NCI-H2227 (cell line): Measurements from ENCODE around the gene A3GALT2.

Source experiments
- DNase-seq: peaks from one replicate; lab custom pipeline; 2025; ENCODE audit not compliant: unreplicated experiment; lab: John Stamatoyannopoulos, UW

Gene A3GALT2

DNA sequence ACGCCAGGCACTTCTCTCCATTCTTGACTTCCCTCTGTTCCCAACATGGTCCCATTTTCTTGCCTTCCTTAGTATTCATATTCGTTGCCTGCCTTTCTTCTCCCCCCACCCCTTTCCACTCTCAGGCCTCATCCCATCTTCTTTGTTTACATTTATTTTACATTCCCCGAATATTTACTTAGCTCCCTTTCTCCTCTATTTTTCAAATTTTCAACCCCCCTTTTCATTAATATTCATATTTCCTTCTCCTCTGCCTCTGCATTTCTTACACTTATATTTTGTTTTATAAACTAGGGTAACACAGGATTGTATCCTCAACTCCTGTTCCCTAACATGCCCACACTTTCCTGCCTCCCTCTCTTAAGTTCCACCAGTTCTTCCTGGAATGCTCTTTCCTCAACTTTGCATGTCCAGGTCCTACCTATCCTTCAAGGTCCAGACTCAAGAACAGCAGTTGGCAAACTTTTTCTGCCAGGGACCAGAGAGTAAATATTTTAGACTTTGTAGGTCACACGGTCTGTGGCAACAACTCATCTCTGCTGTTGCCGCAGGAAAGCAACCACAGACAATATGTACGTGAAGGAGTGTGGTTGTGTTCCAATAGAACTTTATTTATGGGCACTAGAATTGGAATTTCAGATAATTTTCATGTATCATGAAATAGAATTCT lies 29.8 kb upstream of the A3GALT2 start:
- no peak for DNase-seq

DNA sequence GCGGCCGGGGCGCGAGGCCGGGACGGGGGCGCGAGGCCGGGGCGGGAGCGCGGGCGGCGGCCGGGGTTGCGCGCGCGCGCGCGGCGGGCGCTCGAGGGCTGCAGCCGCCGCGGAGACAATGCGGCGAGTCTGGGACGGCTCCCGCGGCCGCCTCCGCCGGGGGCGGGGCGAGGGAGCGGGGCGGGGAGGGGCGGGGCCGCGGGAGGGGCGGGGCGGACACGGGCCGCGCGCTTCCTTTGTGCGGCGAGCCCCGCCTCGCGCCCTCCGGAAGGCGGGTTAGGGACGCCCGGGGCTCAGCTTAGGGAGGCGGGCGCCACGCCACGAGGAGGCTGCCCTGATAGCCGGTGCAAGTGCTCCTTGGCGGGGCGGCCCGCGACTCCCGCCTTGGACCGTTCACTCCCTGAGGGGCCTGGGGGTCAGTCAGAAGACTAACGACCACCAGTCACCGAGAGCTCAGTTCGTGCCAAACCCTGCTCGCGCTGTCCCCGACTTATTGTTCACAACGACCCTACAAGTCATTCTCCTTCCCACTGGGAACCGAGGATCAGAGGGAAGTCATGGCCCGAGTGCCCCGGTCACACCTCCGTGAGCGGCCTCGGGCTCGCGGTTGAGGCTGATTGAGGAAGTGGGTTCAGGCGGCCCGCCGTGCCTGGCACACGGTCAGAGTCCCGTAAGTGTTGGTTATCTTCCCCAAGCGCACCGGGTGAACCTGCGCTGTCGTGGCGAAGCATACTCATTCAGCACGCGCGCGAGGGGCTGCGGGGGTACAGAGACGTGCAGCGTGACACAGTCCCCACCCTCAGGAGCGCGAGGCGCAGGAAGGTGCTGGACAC lies 29.1 kb upstream of the A3GALT2 start:
- peak; percentile 93 for DNase-seq

DNA sequence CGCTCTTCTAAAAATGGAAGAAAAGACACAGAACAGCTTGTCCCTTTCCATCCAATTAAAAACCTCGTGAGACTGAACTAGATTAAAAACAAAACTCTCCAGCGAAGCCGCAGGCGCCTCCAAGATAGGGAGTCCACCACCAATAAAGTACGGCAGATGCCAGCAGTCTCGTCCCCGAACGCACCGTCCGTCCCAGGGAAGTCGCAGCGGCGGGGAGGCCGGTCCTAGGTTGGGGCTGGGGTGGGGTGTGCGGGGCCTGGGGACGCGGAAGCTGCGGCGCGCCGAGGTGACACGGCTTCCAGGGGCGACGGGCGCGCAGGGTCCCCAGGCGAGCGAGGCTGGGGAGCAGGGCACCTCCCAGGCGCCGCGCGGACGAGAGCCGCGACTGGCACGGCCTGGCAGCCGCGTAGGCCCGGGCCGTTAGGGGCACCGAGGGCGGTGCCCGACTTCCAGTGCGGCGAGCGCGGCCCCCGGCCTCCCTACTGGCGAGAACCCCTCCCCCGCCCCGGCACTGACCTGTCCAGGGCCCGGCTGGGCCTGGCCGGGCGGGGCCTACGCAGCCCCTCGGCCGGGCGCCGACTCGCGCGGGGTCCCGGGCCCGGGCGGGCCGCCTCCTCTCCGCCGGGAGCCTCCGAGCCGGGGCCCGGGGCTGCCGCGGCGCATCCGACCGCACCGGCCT lies 28.3 kb upstream of the A3GALT2 start:
- peak; percentile 46 for DNase-seq

DNA sequence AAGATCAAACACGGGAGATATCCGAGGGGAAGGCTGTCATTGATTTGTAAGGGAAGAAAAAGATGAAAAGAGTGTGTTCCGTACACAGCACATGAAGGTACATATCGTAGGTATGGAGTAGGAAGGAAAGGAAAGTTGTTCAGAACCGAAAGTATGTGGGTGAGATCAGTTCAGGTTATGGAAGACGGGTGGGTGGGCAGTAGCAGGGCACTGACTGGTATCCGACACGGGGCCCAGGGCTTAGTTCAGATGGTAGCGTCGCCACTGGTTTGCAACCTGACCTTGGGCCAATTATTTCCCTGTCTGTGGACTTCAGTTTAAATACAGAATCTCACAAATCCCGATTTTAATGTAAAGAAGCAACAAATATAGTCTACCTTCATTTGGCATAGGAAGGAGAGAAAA lies 27.8 kb upstream of the A3GALT2 start:
- no peak for DNase-seq

DNA sequence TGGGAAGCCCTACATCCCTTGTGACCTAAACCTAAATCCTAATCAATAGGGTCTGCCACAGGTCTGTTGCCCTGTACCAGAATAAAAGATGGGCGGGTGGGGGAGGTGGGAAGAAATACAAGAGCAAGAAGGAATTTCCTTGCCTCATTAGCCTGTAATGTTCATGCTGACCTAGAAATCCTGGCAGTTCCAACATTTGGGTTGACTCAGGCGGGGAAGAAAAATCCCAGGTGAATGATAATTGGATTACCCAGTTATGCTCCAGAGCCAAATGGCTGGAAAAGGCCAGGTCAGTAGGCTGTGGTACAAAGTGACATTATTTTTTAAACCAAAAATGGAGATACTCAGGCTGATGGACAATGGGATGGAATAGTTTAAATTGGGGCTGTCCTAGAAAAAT lies 27.3 kb upstream of the A3GALT2 start:
- no peak for DNase-seq

DNA sequence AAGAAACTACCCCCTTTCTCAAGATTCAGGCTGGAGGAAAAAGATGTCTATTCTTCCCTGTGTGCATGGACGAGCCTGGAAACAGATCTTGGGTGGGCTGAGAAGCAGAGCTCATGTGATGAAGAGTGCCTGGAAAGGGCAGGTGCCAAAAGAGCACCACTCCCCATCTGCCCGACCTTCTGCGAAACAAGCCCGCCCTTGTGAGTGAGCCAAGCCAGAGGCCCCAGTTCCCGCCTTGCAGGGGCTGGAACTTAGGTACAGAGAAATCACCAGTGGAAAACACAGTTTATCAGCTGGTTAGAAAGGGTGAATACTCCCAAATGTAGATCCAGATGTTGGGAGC lies 26.7 kb upstream of the A3GALT2 start:
- DNase-seq: no peak

DNA sequence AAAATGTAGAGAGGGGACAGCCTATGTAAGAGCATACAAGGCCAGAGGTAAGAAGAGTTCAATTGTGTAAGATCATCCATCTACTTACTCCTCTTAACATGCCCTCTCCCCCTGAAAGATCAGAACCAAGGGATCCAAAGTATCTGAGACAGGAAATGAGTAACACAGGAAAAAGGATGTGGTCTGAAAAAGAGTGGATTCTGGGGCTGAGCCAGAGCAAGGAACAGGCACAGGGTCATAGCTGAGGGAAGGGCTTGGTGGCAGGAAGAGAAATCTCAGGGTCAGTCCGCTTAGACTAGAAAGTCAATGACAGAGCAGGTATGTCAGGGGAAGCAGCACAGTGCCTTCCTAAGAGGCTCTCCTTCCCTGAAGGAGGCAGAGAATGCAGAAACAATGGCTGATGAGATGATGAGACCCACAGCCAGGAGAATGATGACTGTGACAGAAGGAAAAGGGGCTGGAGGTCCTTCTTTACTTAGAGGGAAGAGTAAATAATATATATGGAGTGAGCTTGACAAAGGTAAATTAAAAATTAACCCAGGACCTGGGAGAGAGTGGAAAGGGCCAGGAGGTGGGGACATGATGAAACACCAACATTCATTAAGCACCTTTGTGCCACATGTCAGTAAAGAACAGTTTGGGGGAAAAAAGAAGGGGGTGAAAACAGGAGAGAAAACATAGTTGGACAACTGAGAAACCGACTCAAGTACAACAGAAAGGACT lies 26.2 kb upstream of the A3GALT2 start:
- no peak for DNase-seq

DNA sequence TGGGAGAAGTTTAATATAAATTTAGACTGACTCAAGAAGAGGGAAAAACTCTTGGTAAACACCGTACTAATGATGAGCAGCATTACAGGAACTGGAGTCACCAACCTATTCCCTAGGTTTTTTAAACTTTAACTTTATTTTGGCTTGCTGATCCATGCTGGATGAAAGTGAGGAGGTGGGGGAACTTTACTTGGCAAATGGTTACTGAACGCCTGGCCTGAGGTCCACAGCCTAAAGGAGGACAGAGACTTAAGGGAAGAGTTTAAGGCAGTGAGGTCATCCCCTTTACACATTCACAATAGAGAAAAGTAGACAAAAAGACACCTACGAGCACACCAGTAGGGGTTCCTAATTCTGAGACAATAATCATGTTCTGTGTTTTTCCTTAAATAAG lies 25.6 kb upstream of the A3GALT2 start:
- DNase-seq: no peak

DNA sequence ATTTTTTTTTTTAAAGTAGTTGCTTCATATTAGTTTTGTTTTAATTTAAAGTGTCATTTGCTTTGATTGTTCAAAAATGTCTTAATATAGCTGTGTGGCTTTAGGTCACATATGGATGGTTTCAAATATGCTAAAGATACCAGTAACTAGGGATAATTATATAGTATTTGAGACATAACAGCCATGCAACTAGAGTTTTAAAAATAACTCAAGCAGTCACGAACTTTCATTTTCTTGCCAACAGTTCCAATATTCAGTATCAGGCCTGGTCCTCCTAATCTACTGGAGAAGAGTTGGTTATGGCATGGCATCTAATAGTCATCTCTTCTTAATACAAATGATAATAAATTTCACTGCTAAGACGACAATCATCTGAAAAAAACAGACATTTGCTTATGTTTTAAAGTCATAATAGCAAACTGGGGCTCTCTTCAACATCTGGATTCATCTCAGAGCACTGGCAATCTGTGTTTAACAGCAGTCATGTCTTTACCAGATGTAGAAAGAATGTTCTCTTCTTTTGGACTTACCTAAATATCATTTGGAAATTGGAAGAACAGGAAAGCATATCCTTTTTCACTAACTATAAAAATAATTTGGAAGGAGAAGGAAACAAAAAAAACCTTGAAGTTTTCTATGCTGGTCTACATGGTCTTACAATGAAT lies 24.1 kb upstream of the A3GALT2 start:
- no peak for DNase-seq

DNA sequence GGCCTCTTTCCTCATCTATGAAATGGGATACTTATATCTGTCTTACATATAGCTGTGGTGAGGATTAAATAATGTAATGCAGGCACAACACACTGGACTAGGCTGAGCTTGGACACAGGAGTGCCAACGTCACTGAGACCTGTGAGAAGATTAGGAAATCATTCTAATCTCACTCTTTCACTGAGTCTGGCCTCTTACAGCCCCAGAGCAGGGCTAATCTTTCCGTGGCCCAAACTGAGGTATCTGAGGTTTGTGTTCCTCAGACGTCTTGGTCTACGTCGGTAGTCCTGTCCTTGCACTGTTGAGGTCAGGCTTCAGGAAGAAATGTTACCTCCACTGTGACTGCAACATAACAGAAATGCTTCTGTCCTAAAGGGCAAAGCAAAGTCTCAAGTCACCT lies 22.6 kb upstream of the A3GALT2 start:
- no peak for DNase-seq

DNA sequence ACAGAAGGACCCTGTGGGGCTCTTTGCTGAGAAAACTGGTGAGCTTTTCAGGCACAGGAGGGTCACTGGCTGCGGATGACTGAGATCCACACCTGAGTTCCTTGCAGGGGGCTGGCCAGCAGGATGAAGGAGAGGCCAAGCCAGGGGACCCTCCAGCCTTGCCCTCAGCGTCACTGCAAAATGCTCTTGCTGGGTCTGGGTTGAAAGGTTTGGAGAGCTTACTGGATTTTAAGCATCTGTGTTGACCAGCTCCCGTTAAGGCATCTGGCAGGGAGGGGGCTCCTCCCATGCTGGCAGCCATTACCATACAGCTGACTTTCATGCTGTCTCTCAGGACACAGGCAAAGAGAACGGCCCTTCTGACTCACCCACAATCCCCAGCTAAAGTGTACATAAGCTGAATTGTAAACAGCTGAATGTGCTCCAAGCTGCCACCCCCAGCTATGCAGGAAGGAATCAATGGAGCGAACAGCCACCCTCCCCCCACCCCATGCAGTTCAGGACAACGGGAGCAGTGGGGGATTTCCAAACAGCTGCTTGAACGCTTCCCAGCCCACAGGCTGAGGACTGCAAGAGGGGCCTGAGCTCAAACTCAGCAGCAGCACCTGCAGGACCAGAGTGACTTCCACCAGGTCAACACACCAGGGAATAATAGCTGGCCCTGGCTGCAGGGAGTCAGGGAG lies 21.3 kb upstream of the A3GALT2 start:
- peak; percentile 77 for DNase-seq

DNA sequence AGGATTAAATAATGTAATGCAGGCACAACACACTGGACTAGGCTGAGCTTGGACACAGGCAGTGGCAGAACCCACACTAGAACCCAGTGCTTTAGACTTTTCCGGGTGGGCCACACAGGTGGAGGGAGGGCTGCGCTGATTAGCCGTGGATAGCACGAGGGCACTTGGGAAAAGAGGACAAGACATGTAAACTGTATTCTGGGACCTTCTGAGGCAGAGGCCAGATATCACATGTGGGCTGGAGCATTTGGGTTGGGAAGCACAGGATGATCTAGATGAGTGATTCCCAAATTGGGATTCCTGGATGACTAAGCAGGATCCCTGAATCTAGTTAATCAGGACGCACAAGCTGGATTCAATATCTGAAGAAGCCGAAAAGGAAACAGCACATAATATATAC lies 20.3 kb upstream of the A3GALT2 start:
- no peak for DNase-seq

DNA sequence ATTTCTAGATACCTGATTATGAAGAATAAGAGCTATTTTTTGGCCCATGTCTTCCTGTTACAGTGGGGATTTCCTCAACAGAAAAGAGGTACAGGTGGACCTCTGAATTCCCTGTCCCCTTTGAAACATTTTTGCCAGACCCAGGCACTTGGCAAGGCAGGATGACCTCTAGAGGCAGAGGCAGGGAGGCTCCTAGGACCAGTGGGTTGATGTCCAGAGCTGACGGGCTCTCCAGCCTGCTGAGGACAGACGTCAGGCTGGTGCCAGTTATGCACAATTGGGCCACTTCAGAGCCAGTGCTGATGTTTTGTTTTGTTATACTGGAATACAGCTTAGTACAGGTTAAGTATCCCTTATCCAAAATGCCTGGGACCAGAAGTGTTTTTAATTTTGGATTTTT lies 18.5 kb upstream of the A3GALT2 start:
- no peak for DNase-seq

DNA sequence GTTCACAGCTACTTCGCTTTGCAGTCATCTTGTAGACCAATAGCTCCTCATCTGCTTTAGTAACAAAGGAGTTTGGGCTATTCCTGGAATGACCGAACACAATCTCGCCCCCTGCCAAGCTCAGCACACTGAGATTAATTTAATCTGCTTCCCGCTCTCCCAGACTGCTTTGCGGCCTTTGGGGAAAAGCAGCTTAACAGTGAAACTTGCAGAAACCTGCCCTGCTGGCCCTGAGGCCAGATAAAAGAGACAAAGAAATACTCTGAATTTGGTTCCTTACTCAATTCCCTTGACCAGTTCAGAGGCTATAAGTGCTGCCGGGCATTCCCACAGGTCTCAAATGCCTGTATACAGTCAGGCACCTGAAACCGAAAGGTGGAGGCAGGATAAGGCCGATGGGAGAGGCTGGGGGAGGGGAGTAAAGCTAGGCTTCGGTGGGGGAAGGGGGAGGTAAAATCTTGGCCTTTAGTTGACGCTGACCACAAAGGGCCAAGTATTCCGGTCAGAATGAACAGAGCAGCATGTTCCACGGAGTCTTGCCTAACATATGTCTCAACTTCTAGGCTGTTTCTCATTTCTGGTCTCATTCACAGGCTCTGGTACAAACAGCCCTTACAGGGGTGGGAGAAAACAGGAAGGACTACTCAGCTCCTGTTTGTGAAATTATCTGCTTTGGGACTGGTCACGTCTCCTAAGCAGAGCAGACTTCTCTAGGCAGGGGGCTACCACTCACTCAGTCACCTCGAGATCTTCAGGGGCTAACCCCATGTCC lies 17.7 kb upstream of the A3GALT2 start:
- DNase-seq: no peak

DNA sequence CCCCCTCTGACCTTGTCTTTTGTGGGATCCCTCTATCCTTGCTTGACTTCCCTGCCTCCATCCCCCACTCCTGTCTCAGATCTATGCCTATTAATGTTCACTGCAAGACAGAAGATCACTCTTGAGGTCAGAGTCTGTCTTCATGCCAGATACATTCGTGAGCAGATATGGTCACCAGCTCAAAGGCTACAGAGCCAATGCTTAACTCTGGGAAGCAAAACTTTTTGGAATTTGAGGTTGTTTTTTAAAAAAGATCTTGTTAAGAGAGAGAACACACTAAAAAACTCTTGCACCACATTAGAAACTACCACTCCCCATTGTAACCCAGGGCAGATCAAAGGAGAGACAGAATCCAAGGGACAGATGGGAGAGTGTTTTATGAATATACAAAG lies 17.1 kb upstream of the A3GALT2 start:
- no peak for DNase-seq

DNA sequence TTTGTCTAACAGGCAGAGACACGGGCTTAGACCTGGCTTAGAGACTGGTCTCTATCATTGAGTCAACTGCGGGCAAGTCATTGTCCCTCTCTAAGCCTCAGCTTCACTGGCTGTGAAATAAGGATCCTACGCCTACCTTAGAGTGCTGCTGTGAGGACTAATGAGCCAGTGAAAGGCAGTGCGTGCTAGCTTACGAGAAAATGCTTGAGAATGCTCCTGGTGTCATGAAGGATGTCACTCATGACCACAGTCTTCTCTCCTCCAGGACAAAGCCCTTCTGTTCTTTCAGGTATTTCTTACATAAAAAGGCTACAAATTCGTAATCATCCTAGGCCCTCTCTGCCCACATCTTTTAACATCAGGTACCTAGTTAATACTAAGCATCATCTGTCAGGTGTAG lies 16.5 kb upstream of the A3GALT2 start:
- no peak for DNase-seq

DNA sequence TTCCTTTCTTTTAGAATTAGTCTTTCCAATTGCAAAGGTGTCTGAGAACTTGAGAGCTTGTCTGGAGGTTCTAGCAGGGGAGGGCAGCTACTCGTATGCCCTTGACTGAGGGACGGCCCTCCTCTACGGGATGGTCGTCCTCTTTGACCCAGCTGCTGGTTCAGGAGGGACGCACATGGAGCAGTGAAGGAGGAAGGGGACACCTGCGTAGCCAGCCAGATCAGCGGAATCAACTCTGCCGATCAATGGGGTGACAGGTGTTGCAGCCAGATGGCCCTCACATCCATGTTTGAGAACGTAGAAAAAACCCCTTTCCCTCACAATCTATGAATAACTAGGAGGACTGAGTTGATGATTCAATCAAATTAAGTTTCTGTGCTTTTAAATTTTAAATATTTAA lies 15.7 kb upstream of the A3GALT2 start:
- no peak for DNase-seq

DNA sequence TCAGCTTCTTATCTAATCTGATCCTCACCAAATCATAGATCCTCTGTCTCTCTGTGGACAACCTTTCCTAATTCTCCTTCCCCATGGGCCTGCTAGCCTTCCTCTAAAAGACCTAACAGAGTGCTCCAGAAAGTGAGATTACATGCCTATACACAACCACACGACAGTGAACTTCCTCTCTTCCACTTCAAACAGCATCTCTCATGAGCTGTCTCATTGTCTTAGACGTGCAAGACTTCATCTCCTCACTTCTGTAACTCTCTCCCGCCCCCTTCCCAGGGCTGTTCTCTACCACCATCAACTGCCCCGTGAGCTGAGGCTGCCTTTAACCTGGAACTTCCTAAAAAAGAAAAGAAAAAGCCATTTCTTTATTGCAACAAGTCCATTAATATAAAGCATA lies 14.1 kb upstream of the A3GALT2 start:
- no peak for DNase-seq

DNA sequence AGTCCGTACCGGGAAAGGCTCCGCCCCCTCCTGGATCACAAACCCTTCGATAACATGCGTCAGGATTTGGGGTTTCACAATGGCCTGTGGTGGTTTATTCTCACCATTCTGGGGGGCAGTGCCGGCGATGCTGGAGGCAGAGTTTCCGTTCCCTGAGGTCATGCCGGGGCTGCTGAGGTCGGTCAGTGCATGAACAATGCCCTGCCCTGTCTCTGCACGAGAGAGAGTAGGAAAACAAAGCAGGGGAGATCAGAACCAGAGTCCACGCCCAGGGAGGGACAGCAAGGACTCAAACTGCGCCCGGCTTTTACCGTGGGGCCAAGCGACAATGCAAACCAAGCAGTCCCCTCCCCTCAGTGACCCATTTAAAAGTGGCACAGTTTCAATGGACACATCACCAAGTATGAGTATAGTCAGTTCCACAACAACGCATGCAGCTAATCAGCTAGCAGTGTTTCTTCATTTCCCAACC lies 13.2 kb upstream of the A3GALT2 start:
- no peak for DNase-seq

DNA sequence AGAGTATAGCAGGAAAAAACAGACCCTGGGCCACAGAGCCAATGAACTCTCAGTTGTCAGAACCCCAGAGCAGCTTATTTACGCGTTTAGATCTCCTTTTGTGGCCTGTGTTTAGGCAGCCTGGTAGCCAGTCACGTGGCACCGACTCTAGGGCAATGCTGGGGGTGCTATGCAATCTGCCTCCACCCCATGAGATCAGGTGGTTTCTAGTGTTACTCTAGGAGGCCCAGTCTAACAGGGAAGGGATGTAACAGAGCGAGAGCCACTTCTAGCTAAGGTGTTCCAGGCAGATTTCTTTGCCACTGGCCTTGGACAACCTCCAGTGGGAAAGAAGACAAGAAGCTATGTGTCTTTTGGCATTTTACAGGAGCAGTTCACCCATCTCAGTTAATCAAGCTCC lies 12.0 kb upstream of the A3GALT2 start:
- DNase-seq: no peak
